ENCODE data around the gene N4BP2.

The N4BP2 gene

GRCh38 chr4:40199999-40200874 is 143.6 kb downstream of the N4BP2 start:
- no peak for DNase-seq (ENCODE audit: low spot score)
- no peak overlapping the region for H3K27ac ChIP-seq
- no peak for TF ChIP-seq CTCF (conservative IDR thresholded peaks at IDR 0.05; ENCODE audit: low read depth)
- ChIA-PET POLR2A (ENCODE audit: low non-redundant PET) (no interaction called here), CTCF (interaction anchor here (0.6 kb wide), 3 partner anchors 18 to 124 kb away, joined by 3 to 4 read pairs (median 3); no protein-coding TSS in a partner anchor)

- ChIA-PET POLR2A (ENCODE audit: low non-redundant PET) (no interaction called here), CTCF (interaction anchor here (0.7 kb wide), 1 partner anchor 352 kb away, joined by 3 read pairs; no protein-coding TSS in a partner anchor)
- DNase-seq (ENCODE audit: low spot score), result no peak
- TF ChIP-seq CTCF (conservative IDR thresholded peaks at IDR 0.05; ENCODE audit: low read depth), result no peak
- H3K27ac ChIP-seq, result no peak overlapping the region
Measured at GRCh38 chr4:40200875-40201801, 144.5 kb downstream of the N4BP2 start.

- no peak for TF ChIP-seq CTCF (conservative IDR thresholded peaks at IDR 0.05; ENCODE audit: low read depth)
- CTCF ChIA-PET, result interaction anchor here (0.6 to 0.7 kb wide), 2 partner anchors 64 to 352 kb away, joined by 3 to 5 read pairs; no protein-coding TSS in a partner anchor
- DNase-seq (ENCODE audit: low spot score), result no peak
- no peak overlapping the region for H3K27ac ChIP-seq
- POLR2A ChIA-PET (ENCODE audit: low non-redundant PET), result no interaction called here
Measured at GRCh38 chr4:40201898-40202297, 145.2 kb downstream of the N4BP2 start.

GRCh38 chr4:40202474-40202873 is 145.8 kb downstream of the N4BP2 start:
- POLR2A ChIA-PET (ENCODE audit: low non-redundant PET), result no interaction called here

GRCh38 chr4:40204507-40205258 is 148.0 kb downstream of the N4BP2 start:
- ChIA-PET POLR2A (ENCODE audit: low non-redundant PET) (no interaction called here), CTCF (no interaction called here)
- DNase-seq (ENCODE audit: low spot score), result no peak
- TF ChIP-seq CTCF (conservative IDR thresholded peaks at IDR 0.05; ENCODE audit: low read depth), result no peak
- no peak overlapping the region for H3K27ac ChIP-seq

More at GRCh38 chr4:40202474-40202873, 145.8 kb downstream of the N4BP2 start:
- no peak for DNase-seq (ENCODE audit: low spot score)
- no peak for TF ChIP-seq CTCF (conservative IDR thresholded peaks at IDR 0.05; ENCODE audit: low read depth)
- CTCF ChIA-PET, result no interaction called here
- H3K27ac ChIP-seq, result no peak overlapping the region
